ENCODE measurements around the gene UNCX.
"Not testable (repeated sequence)": the region's sequence is repeated elsewhere in the genome, so short reads cannot be mapped to it uniquely, and the experiment has no call there.

UNCX gene

DNA sequence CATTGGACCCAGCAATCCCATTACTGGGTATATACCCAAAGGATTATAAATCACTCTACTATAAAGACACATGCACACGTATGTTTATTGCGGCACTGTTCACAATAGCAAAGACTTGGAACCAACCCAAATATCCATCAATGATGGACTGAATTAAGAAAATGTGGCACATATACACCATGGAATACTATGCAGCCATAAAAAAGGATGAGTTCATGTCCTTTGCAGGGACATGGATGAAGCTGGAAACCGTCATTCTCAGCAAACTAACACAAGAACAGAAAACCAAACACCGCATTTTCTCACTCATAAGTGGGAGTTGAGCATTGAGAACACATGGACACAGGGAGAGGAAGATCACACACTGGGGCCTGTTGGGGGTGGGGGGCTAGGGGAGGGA, 47.2 kb downstream of the UNCX start:
- DNase-seq: not testable (repeated sequence)

- DNase-seq: no peak
Observed at GRCh38 chr7:1281068-1281467, 48.4 kb downstream of the UNCX start.

DNA sequence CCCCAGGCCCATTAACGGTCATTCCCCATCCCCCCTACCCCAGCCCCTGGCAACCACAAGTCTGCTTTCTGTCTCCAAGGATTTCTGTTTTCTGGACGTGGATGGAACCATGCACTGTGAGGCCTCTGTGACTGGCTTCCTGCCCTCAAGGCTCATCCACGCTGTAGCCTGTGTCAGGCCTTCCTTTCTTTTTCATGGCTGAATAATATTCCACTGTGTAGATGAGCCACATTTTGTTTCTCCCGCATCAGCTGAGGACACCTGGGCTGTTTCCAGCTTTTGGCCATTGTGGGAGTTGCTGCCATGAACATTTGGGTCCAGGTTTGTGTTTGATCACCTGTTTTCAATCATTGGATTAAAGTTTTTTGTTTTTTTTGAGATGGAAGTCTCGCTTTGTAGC, 50.0 kb downstream of the UNCX start:
- DNase-seq: no peak

- DNase-seq: no peak
Observed at GRCh38 chr7:1283337-1283736, 50.7 kb downstream of the UNCX start.

- no peak for DNase-seq
Observed at GRCh38 chr7:1283941-1284742, 51.5 kb downstream of the UNCX start.

DNA sequence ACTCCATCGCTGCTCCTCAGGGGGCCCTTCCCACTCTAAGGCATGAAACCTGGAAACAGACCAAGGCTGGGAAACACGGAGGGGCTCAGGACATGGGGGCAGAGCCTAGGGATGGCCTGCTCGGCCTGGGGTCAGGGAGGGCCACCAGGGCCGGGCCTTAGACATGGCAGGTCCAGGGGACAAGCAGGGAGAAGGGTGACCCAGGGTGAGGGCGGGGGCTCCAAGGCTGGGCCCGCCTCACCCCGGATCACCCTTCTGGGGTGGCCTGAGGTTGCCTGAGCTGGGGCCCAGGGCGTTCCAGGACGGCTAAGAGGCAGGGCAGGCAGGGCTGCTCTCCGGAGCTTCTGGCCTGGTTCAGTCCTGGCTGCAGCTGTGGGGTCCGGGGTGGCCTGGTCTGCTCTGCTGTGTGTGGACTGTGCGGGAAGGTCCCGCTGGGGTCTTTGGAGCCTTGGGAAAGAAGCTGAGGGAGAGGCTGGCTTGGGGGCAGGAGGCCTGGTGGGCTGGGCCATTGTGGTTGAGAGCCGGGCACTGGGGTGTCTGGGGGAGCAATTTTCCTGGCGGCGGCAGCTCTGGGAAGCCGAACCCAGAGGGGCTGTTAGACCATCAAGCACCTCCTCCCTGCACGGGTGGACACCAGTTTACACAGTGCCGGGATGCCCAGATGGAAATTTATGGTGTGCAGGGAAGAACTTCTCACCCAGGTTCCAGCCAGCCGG, 52.2 kb downstream of the UNCX start:
- DNase-seq: no peak

DNA sequence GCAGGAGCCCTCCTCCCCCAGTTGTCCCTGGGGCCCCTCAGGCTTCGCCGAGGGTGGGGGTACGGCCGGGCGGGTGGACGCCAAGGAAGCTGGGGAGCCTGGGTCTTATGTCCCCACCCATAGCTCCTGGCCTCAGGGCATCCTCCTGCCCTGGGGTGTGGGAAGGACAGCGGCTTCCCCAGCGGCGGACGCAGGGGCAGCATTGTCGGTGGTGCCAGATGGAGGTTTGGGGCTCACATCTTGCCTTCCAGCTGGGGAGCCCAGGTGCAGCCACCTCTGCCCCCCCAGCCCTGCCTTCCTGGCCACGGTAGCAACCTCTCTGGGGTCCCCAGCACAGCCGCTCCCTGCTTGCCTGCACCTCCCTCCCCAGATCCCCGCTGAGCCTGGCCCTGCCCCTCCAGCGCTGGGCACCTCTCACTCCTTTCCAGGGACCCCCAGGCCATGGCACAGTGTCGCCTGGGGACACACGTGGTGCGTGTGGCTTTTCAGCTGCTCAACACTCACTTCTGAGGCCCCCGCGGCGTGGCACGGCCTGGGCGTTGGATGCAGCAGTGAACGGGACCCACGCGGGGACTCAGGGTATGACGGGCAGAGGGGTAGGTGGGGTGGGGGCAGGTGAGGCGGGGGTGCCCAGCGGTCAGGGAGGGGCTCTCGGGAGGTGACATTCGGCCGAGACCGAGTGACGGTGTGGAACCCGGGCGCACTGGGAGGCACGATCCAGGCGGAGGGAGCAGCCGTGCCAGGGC, 53.1 kb downstream of the UNCX start:
- DNase-seq: no peak
